Smooth muscle cell (in vitro differentiated cells): Measurements from ENCODE around the gene RAB11FIP4. TPM values are rescaled to one million over a fixed set of nuclear protein-coding genes. Genes with fewer than 3 reads are reported as not detected.

Experiments
- DNase-seq: peaks from one replicate; lab custom pipeline; 2025; ENCODE audit not compliant: unreplicated experiment; lab: John Stamatoyannopoulos, UW
- H2AFZ ChIP-seq: fragments of 200-600 bp; sonication (generic); 2 replicates; pipeline ENCODE4 v1.6.0; 2016; ENCODE audit warnings: antibody characterized with exemption, low read depth, mild to moderate bottlenecking
- H3F3A ChIP-seq: fragments of 200-600 bp; sonication (generic); 2 replicates; pipeline ENCODE4 v1.6.0; 2017; ENCODE audit warnings: antibody characterized with exemption, low read depth
- H3K27ac ChIP-seq: fragments of 200-600 bp; sonication (generic); 2 replicates; pipeline ENCODE4 v1.5.1; 2016; ENCODE audit warnings: low read depth, mild to moderate bottlenecking
- H3K27me3 ChIP-seq: fragments of 200-600 bp; sonication (generic); 2 replicates; pipeline ENCODE4 v1.6.1; 2016; ENCODE audit warnings: low read depth, mild to moderate bottlenecking
- H3K36me3 ChIP-seq: fragments of 200-600 bp; sonication (generic); 2 replicates; pipeline ENCODE4 v1.5.1; 2016; ENCODE audit warnings: low read depth
- H3K4me1 ChIP-seq: fragments of 200-600 bp; sonication (generic); 2 replicates; pipeline ENCODE4 v1.5.1; 2016; ENCODE audit warnings: low read depth
- H3K4me2 ChIP-seq: fragments of 200-600 bp; sonication (generic); 2 replicates; pipeline ENCODE4 v1.6.0; 2016; ENCODE audit warnings: mild to moderate bottlenecking
- H3K4me3 ChIP-seq: fragments of 200-600 bp; sonication (generic); 2 replicates; pipeline ENCODE4 v1.5.1; 2016; ENCODE audit warnings: mild to moderate bottlenecking
- H3K79me2 ChIP-seq: fragments of 200-600 bp; sonication (generic); 2 replicates; pipeline ENCODE4 v1.6.0; 2016; ENCODE audit warnings: low read depth, mild to moderate bottlenecking
- H3K9ac ChIP-seq: fragments of 200-600 bp; sonication (generic); 2 replicates; pipeline ENCODE4 v1.6.0; 2016; ENCODE audit warnings: low read depth
- H3K9me3 ChIP-seq: fragments of 200-600 bp; sonication (generic); replicated peaks from 2 replicates; pipeline ENCODE4 v1.5.1; 2016; ENCODE audit warnings: low read depth
- H4K20me1 ChIP-seq: fragments of 200-600 bp; sonication (generic); 2 replicates; pipeline ENCODE4 v1.6.0; 2016; ENCODE audit warnings: low read depth
- WGBS: methylation state at CpG from one replicate; pipeline ENCODE4 v1.1.7; 2016; ENCODE audit warnings: low lambda C conversion rate; 5-methylcytosine and 5-hydroxymethylcytosine counted together
- polyA plus RNA-seq: library from polyadenylated mRNA; unstranded; fragments of >200 nt; fragmentation: Nextera tagmentation; extraction: Ambion mirVana; gene quantifications from 2 replicates; pipeline ENCODE4 v1.2.1, GENCODE V29; 2016
- total RNA-seq: library from RNA; depleted of rRNA; stranded (reverse); fragments of >200 nt; gene quantifications from 2 replicates; pipeline ENCODE4 v1.2.3, GENCODE V29; 2014
- TF ChIP-seq, protein P1 (sequence below): fragments of 200-600 bp; sonication (generic); IDR thresholded peaks from 2 replicates; pipeline ENCODE4 v1.5.1; 2017; ENCODE audit warnings: borderline replicate concordance, mild to moderate bottlenecking, antibody characterized with exemption; ENCODE audit not compliant: insufficient read depth, poor library complexity, severe bottlenecking

RAB11FIP4 gene
- total and polyA plus RNA-seq, 2 experiments from 2014 or later: 0.42 to 2.9 TPM

GRCh38 chr17:31537565-31538011 lies 146.1 kb downstream of the RAB11FIP4 start:
- DNase-seq: no peak
- WGBS: 85% methylated on average over 9 of the region's 9 CpGs
- H3K4me1 ChIP-seq: peaks cover 20% of the 10 kb centered on the region
- no peaks in the 10 kb centered on the region for H3K36me3 ChIP-seq
- no peaks in the 10 kb centered on the region for H3K27me3 ChIP-seq
- no peak overlapping the region for H3K4me2 ChIP-seq
- no peaks in the 10 kb centered on the region for H3K79me2 ChIP-seq
- no peak overlapping the region for H3K9ac ChIP-seq
- H3K27ac ChIP-seq: no peak overlapping the region
- H3K4me3 ChIP-seq: no peak overlapping the region
- H3K9me3 ChIP-seq: no peaks in the 10 kb centered on the region
- TF ChIP-seq, protein P1, sequence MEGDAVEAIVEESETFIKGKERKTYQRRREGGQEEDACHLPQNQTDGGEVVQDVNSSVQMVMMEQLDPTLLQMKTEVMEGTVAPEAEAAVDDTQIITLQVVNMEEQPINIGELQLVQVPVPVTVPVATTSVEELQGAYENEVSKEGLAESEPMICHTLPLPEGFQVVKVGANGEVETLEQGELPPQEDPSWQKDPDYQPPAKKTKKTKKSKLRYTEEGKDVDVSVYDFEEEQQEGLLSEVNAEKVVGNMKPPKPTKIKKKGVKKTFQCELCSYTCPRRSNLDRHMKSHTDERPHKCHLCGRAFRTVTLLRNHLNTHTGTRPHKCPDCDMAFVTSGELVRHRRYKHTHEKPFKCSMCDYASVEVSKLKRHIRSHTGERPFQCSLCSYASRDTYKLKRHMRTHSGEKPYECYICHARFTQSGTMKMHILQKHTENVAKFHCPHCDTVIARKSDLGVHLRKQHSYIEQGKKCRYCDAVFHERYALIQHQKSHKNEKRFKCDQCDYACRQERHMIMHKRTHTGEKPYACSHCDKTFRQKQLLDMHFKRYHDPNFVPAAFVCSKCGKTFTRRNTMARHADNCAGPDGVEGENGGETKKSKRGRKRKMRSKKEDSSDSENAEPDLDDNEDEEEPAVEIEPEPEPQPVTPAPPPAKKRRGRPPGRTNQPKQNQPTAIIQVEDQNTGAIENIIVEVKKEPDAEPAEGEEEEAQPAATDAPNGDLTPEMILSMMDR: no peak
- H2AFZ ChIP-seq: no peak overlapping the region
- no peaks in the 10 kb centered on the region for H4K20me1 ChIP-seq
- H3F3A ChIP-seq: peaks cover 12% of the 10 kb centered on the region

DNA sequence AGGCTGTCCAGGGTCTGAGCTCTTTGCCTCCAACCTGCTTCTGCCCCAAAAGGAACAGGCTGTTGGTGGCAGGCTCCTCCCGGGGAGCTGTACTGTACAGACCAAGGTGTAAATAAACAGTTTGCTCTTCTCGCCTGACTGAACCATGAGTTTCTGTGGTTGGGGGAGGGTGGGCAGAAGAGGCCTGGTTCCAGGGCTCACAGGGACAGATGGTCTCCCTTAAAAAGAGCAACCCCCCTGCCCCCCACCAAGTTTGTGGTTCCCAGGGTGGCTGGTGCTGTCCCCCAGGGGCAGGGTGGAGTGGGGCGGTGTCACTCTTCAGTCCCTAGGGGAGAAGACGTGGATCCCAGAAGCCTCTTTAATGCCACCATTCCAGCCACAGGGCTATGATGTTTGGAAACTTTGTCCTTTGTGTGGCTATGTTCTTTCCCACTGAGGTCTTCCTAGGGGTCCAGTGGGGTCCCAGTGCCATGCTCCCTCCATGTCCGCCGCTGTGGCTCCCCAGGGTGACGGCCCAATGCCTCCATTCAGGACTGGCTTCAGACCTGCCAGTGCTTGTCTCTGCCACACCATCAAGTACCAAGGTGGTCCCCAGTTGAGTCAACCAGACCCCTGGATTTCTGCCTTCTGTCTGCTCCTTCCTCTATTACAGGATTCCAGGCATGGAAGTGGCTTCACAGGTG lies 146.7 kb downstream of the RAB11FIP4 start:
- H3K9me3 ChIP-seq: no peaks in the 10 kb centered on the region
- TF ChIP-seq, protein P1: no peak
- H3K27ac ChIP-seq: no peak overlapping the region
- no peak overlapping the region for H3K4me2 ChIP-seq
- WGBS: 84% methylated on average over 7 of the region's 7 CpGs
- H3F3A ChIP-seq: peaks cover 10% of the 10 kb centered on the region
- H3K79me2 ChIP-seq: no peaks in the 10 kb centered on the region
- no peaks in the 10 kb centered on the region for H4K20me1 ChIP-seq
- no peak overlapping the region for H3K9ac ChIP-seq
- H3K27me3 ChIP-seq: no peaks in the 10 kb centered on the region
- DNase-seq: no peak
- no peak overlapping the region for H2AFZ ChIP-seq
- no peaks in the 10 kb centered on the region for H3K36me3 ChIP-seq
- H3K4me1 ChIP-seq: peaks cover 15% of the 10 kb centered on the region
- no peak overlapping the region for H3K4me3 ChIP-seq

DNA sequence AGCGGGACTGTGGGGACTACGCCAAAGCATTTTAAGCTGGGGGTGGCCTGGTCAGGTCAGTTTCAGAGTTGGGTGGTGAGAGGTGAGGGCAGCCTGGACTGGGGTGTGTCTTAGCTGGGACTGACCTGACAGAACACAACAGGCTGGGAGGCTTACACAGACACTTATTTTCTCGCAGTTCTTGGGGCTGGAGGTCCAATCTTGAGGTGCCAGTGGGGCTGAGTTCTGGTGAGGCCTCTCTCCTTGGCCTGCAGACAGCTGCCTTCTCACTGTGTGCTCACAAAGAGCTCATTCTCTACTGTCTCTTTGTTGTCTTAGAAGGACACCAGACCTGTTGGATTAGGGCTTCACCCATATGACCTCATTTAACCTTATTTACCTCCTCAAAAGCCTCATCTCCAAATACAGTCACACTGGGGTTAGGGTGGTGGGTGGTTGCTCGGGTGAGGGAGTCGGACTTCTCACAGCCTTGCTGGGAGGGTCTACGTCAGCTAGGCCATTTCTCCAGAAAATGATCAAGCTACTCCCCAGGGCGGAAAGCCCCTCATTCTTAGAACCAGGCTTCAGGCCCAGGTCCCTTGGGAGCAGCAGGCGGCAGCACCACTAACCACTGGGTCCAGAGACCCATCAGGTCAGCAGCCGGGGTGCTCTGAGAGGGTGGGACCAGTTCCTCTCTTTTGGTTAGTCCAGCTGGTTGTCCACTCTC lies 149.3 kb downstream of the RAB11FIP4 start:
- Histone ChIP-seq H3K36me3 (no peaks in the 10 kb centered on the region), H3K9me3 (no peaks in the 10 kb centered on the region), H3K27me3 (no peaks in the 10 kb centered on the region), H3K9ac (no peak overlapping the region), H2AFZ (no peak overlapping the region), H3K4me1 (no peaks in the 10 kb centered on the region), H4K20me1 (no peaks in the 10 kb centered on the region), H3K27ac (no peak overlapping the region), H3K4me3 (no peak overlapping the region), H3K79me2 (no peaks in the 10 kb centered on the region), H3K4me2 (no peak overlapping the region), H3F3A (no peaks in the 10 kb centered on the region)
- no peak for DNase-seq
- WGBS: 98% methylated on average over 9 of the region's 9 CpGs
- TF ChIP-seq, protein P1: no peak
